ENCODE measurements around the gene PAQR3.
"Not testable (repeated sequence)": the region's sequence is repeated elsewhere in the genome, so short reads cannot be mapped to it uniquely, and the experiment has no call there.

PAQR3 gene

GRCh38 chr4:78910612-78911011 lies 28.6 kb downstream of the PAQR3 start:
- DNase-seq (ENCODE audit: low read depth) = no peak
- H3K4me3 ChIP-seq (ENCODE audit: low read depth, low read length) = no peak overlapping the region
- TF ChIP-seq CTCF (conservative IDR thresholded peaks at IDR 0.05; ENCODE audit: low read depth, low read length) = no peak

GRCh38 chr4:78908974-78909373 lies 30.3 kb downstream of the PAQR3 start:
- not testable (repeated sequence) for DNase-seq (ENCODE audit: low read depth)

GRCh38 chr4:78907638-78908037 lies 31.6 kb downstream of the PAQR3 start:
- DNase-seq (ENCODE audit: low read depth) = no peak
- no peak overlapping the region for H3K4me3 ChIP-seq (ENCODE audit: low read depth, low read length)
- TF ChIP-seq CTCF (conservative IDR thresholded peaks at IDR 0.05; ENCODE audit: low read depth, low read length) = no peak

More at GRCh38 chr4:78908974-78909373, 30.3 kb downstream of the PAQR3 start:
- not testable (repeated sequence) for H3K4me3 ChIP-seq (ENCODE audit: low read depth, low read length)

- no peak overlapping the region for H3K4me3 ChIP-seq (ENCODE audit: low read depth, low read length)
- no peak for DNase-seq (ENCODE audit: low read depth)
- no peak for TF ChIP-seq CTCF (conservative IDR thresholded peaks at IDR 0.05; ENCODE audit: low read depth, low read length)
Measured at GRCh38 chr4:78904143-78904542, 35.1 kb downstream of the PAQR3 start.

GRCh38 chr4:78902298-78902697 lies 36.9 kb downstream of the PAQR3 start:
- no peak for TF ChIP-seq CTCF (conservative IDR thresholded peaks at IDR 0.05; ENCODE audit: low read depth, low read length)
- H3K4me3 ChIP-seq (ENCODE audit: low read depth, low read length) = no peak overlapping the region
- DNase-seq (ENCODE audit: low read depth) = no peak

- no peak overlapping the region for H3K4me3 ChIP-seq (ENCODE audit: low read depth, low read length)
- DNase-seq (ENCODE audit: low read depth) = no peak
- TF ChIP-seq CTCF (conservative IDR thresholded peaks at IDR 0.05; ENCODE audit: low read depth, low read length) = no peak
Measured at GRCh38 chr4:78901882-78902281, 37.4 kb downstream of the PAQR3 start.

- DNase-seq (ENCODE audit: low read depth) = no peak
- no peak overlapping the region for H3K4me3 ChIP-seq (ENCODE audit: low read depth, low read length)
- TF ChIP-seq CTCF (conservative IDR thresholded peaks at IDR 0.05; ENCODE audit: low read depth, low read length) = no peak
Measured at GRCh38 chr4:78899302-78899701, 39.9 kb downstream of the PAQR3 start.

- TF ChIP-seq CTCF (conservative IDR thresholded peaks at IDR 0.05; ENCODE audit: low read depth, low read length) = no peak
- no peak overlapping the region for H3K4me3 ChIP-seq (ENCODE audit: low read depth, low read length)
- no peak for DNase-seq (ENCODE audit: low read depth)
Measured at GRCh38 chr4:78889955-78890354, 49.3 kb downstream of the PAQR3 start.

Data from choroid plexus epithelial cell (primary cell).